ENCODE data around the gene MADD. TPM values are rescaled to one million over a fixed set of nuclear protein-coding genes. Genes with fewer than 3 reads are reported as not detected.

MADD gene
- total and polyA plus RNA-seq, 10 of the 15 experiments (the other 5 are each of a cell fraction or from before 2014, with no cell fraction given), result 0.47 to 35.4 (median 17.6) TPM

DNA sequence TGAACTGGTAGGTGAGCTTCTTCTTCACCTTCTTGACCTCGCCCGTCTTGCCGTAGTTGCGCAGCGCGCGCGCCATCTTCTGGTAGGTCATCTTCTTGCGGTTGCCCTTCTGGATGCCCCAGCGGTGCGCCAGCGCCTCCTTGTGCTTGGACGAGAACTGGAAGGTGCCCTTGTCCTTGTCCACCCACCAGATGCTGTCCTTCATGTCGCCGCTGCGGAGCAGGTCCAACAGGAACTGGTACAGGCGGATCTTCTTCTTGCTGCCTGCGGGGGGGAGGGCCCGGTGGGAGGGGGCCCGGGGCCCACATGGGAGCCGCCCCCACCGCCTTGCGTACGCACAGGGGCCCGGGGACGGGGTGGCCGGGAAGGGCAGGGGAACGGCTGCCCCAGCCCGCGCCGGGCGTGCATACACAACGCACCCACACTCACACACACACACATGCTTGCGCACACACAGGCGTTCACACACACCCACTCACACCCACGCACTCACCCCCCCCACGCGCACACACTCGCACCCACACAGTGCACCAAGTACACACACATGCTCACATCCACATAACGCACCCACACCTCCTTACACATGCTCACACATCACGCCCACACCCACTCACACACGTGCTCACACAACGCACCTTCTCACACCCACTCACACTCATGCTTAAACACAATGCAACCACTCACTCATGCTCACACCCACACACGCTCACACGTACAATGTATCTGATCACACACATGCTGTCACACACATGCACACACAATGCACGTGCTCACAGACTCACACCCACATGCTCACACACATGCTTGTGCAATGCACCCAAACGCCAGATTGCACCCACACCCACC lies 85.6 kb downstream of the MADD start (continued):
- no peak for TF ChIP-seq SIN3A (IDR thresholded peaks at IDR 0.05; ENCODE audit: low read depth, low read length)
- TF ChIP-seq, protein P1, sequence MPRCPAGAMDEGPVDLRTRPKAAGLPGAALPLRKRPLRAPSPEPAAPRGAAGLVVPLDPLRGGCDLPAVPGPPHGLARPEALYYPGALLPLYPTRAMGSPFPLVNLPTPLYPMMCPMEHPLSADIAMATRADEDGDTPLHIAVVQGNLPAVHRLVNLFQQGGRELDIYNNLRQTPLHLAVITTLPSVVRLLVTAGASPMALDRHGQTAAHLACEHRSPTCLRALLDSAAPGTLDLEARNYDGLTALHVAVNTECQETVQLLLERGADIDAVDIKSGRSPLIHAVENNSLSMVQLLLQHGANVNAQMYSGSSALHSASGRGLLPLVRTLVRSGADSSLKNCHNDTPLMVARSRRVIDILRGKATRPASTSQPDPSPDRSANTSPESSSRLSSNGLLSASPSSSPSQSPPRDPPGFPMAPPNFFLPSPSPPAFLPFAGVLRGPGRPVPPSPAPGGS (IDR thresholded peaks at IDR 0.05; ENCODE audit: borderline replicate concordance, insufficient read depth, low read depth, low read length, poor library complexity, severe bottlenecking), result peak; percentile 96
- TF ChIP-seq SMAD1 (IDR thresholded peaks at IDR 0.05; ENCODE audit: low read depth, partially characterized antibody), result no peak
- TF ChIP-seq, protein P2, sequence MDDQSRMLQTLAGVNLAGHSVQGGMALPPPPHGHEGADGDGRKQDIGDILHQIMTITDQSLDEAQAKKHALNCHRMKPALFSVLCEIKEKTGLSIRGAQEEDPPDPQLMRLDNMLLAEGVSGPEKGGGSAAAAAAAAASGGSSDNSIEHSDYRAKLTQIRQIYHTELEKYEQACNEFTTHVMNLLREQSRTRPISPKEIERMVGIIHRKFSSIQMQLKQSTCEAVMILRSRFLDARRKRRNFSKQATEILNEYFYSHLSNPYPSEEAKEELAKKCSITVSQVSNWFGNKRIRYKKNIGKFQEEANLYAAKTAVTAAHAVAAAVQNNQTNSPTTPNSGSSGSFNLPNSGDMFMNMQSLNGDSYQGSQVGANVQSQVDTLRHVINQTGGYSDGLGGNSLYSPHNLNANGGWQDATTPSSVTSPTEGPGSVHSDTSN (IDR thresholded peaks at IDR 0.05; ENCODE audit: insufficient replicate concordance, low read depth, low read length), result peak; percentile 23
- no peak for TF ChIP-seq TARDBP (IDR thresholded peaks at IDR 0.05; ENCODE audit: borderline replicate concordance)
- TF ChIP-seq JUND (IDR thresholded peaks at IDR 0.05; ENCODE audit: low read depth, low read length), result no peak
- TF ChIP-seq RAD21 (IDR thresholded peaks at IDR 0.05; ENCODE audit: insufficient read depth, low read depth, low read length), result peak; percentile 23; the same call in 1 of the 2 replicates
- TF ChIP-seq NR2C2 (IDR thresholded peaks at IDR 0.05; ENCODE audit: borderline replicate concordance, control insufficient read depth, insufficient read length, low read depth), result peak; percentile 9

Data from GM12878 (cell line).